COR-L47 (cell line): ENCODE data around the gene MARK3.

Experiments used
- DNase-seq: peaks from one replicate; lab custom pipeline; 2025; lab: John Stamatoyannopoulos, UW

The MARK3 gene

DNA sequence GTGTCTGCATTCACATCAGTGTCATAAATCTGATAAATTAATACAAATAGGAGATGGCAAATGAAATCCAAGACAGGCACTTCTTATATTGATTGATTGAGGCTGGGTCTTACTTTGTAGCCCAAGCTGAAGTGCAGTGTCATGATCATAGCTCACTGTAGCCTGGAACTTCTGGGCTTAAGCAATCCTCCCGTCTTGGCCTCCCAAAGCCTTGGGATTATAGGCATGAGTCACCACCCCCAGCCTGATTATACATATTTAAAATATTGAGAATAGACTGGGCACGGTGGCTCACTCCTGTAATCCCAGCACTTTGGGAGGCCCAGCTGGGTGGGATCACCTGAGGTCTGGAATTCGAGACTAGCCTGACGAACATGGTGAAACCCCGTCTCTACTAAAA lies 51.3 kb downstream of the MARK3 start:
- no peak for DNase-seq

DNA sequence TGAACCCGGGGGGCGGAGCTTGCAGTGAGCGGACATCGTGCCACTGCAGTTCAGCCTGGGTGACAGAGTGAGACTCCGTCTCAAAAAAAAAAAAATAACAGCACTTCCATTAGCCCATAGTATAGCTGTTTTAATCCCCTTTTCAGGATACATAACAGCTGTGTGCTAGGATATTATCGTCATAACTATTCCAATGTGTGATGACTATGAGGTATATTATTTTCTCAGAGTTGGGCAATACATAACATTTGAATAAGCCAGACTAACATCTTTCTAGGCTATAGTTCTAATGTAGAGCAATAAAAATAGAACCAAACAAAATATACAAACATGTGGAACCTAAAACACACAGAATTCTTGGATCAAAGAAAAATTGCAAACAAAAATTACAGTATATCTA lies 57.1 kb downstream of the MARK3 start:
- DNase-seq, result no peak

DNA sequence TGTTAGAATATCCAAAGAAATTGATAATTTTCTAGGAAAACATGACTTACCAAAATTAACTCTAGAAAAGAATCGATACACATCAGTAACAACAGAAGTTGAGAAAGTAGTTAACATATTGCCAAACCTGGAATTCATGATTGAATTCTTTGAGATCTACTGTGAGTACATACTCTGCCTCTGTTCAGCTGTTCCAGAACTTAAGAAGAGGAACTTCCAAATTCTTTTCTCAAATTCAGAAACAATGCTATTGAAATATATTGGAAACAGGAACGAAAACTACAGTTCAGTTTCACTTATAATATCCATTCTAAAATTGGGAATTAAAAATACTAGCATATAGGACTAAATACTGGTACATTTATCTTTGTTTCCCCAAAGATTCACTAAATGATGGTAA lies 57.9 kb downstream of the MARK3 start:
- no peak for DNase-seq

DNA sequence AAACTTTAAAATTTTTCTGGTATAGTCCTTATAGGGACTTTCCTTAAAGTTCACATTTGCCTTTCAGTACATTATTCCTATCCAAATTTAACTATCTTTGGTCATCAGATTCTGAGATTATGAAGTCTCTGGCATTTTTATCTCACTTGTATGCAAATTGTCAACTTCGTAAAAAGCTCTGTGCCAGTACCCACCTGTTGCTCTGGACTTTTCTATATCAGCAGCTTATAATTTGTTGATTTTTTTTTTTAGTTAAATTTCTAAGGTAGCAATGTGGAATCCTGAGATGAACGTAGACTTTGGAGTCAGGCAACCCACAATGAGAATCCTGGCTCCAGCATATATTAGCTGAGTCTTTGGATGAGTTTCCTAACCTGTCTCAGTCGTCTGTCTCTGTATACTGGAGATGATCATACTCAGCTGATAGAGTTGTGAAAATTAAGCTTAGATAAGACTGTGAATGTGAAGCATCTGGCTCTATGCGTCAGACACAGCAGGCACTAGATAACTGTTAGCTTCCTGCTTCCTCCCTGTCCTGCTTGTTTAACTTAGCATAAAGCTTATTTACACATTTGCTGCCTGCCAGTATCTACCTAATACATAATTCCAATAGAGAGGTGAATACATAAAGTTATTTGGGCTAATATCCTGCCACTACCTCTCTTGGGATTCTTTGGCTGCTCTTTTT lies 59.8 kb downstream of the MARK3 start:
- DNase-seq, result no peak

DNA sequence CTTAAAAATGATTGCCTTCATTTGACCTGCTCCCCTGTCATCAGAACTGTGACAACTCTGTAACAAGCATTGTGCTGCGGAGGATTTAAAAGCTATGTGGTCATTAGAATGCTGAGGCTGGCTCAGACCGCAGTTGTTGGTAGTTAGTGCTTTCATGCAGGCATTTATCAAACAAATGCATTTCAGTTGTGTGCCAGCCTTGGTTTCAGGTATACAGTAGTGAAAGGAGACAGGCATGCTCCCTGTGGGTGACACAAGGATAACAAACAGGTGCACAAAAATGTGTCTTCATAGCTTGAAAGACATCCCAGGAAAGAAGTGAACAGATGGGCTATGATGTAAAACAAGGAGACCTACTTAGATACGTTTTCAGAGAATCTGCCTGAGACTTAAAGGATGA lies 60.6 kb downstream of the MARK3 start:
- DNase-seq, result no peak

DNA sequence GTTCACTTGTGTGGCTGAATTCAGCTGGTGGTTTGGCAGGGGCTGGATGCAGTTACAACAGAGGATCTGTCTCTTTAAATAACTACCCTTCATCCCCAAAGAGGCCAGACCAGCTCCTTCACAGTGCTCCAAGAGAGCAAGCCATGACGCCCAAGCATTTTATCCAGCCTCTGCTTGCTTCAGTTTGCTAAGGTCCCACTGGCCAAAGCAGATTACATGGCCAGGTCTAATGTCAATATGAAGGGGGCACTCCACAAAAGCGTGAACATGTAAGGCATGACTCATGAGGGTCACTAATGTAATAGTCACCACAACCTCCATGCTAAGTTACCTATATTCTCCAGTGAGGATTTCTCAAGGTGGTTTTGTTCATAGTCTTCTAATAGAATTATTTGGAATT lies 62.9 kb downstream of the MARK3 start:
- no peak for DNase-seq

DNA sequence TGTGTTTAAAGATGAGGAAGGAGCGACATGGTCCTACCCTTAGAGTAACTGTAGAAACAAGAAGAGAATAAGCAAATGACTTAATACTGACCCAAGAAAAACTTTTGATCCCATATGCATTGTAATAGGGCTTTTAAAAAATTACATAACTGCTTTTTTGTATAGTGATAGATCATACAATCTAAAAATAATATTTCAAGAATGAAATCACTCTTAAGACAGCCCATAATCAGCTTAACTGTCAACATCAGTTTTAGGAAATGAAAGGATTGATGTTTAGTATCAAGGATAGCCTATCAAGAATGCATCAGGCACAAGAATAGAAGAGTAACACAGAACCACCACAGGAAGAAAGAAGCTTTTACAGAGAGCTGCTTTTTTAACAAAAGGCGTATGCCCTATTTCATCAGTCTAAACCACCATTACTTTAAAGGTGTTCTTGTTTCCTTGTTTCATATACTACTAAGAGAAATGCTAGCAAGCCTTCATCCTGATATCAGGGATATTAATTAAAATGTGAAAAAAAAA lies 64.5 kb downstream of the MARK3 start:
- DNase-seq, result no peak

DNA sequence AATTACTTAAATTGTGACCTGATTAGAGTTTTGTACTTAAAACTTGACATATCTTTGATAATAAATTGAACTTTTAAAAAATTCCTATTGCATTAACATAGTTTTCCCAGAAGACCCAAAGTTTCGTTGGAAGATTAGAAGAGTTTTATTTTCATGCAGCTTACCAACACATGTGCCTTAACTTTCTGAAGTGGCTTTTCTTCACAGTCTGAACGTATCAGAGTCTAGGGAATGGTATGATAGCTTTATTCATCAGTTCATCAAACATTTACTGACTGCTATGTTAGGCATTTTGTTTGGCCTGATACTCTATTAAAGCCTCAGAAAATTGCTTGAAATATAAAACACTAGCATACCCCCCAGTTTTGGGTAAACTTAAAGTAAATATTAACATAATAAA lies 65.2 kb downstream of the MARK3 start:
- no peak for DNase-seq

DNA sequence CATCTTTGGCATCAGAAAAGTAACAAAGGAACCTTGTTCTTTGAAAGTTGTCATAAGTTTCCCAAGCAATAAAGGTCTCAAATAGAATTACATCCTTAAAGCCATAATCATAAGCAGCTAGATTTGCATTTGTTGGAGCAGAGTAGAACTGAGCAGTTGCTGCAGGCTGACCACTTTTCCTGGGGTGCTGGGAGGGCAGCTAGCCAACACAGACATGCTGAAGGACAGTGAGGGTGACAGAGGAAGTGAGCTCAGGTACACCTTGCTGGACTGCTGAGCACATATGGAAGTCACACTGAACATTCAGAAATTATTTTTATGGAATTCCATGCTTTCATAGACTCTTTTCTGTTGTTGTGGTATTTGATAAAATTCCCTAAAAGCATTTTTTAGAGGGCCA lies 66.2 kb downstream of the MARK3 start:
- DNase-seq, result no peak

DNA sequence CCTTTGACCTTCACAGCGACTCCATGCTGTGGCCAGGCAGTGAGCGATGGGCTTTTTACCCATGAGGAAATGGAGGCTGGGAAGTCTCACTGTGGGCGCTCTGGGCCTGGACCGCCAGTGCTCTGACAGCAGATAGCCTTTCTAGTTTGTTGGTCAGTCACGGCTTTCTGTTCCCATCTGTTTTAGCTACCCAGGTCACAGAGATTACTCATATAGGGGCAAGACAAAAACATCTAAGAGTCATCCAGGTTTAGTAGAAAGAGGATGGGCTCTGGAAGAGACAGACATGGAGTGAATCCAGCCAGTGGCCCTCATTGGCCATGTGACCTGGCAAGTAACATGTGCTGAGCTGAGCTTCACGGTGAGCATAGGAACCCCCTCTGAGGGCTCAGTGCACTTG lies 68.6 kb downstream of the MARK3 start:
- no peak for DNase-seq

DNA sequence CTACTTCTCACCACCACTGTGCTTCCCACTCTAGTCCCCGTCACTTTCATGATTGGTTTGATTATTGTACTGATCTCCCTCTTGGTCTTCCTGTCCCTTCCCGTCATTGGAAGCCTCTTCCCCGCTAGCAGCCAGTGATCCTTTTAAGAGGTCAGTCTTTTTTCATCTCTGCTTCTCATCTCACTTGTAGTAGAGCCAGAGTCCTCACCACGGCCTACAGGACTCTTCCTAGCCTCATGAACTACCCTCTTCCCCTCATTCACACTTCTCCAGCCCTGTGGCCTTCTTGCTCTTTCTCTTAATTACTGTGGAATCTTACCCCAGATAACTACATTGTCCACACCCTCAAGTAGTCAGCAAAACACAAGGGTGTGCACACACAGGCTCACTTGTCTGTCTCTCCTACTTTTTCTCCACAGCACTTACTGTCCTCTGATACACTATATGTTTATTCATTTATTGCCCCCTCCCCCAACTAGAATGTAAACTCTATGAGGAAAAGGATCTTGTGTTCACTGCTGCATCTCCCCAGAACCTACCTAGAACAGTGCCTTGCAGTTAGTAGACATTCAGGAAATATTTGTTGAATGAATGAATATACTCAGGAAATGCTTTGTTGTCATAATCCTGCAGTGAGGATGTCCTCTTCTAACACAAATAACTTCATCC lies 71.1 kb downstream of the MARK3 start:
- no peak for DNase-seq

DNA sequence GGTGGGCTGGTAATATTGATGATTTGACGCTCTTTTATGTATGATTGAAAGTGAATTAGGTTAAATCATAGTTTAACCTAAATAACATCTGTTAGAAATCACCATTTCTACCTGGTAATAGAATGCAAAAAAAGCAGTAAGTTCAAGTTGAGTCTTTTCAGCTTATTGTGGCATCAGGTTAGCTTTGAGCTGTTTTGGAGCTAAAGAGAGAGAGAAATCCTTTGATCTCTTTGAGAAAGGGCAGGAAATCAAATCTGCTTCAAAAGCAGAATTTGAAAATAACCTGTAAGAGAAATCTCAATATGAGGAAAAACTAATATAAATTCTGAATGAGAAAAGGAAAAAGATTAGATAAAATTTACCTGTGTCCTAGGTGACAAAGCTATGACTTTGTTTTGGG lies 75.2 kb downstream of the MARK3 start:
- no peak for DNase-seq

DNA sequence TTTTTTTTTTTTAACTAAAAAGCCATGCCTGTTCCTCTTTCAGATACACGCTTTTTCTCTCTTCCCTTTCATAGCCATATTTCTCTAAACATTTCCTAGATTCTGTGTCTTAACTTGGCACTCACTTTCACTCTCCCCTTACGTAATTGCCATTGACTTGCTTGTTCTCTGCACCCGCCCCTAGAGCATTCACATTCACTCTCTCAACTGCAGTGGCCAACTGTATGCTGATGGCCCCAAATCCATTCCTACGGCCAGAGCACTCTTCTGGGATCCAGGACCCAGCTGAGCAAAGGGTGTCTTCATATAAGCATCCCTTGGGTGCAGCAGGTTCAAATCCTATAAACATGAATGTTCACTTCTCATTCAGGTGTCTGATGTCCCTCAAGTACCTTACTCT lies 77.9 kb downstream of the MARK3 start:
- DNase-seq, result no peak

DNA sequence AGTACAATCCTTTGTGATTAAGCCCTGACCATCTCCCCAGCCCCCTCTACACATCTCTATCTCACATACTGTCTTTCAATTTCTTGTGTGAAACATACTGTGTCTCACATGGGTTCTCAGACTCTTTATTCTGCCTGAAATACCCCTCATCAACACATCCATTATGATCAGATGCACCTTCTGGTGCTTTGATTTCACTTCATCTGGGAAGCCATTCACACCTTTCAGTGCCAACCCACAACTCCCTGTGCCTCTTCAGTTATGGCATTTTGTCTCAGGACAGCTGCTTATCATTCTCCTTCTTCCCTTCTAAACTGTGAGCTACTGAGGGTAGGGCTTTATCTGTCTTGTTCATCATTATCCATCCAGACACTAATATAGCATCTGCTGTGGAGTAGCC lies 78.6 kb downstream of the MARK3 start:
- DNase-seq, result no peak

DNA sequence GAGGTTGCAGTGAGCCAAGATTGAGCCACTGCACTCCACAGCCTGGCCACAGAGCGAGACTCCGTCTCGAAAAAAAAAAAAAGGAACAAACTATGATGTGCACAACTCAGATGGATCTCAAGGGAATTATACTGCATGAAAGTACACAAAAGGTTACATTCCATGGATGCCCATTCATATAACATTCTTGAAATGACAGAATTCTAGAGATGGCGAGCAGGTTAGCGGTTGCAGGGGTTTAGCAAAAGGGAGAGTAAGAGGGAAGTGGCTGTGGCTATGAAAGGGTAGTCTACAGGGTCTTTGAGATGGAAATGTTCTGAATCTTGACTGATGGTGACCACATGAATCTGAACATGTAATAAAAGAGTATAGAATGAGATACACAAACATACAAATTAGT lies 87.7 kb downstream of the MARK3 start:
- no peak for DNase-seq

DNA sequence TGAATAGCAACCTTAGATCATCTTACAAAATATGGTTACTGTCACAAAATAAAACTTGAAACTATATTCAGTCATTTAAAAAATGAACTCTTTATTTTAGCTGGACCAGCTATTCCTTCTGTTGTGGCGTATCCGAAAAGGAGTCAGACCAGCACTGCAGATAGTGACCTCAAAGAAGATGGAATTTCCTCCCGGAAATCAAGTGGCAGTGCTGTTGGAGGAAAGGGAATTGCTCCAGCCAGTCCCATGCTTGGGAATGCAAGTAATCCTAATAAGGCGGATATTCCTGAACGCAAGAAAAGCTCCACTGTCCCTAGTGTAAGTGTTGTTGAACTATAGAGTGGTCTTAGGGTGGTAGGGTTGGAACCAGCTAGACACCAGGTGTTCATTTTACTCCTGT lies 89.7 kb downstream of the MARK3 start:
- no peak for DNase-seq

DNA sequence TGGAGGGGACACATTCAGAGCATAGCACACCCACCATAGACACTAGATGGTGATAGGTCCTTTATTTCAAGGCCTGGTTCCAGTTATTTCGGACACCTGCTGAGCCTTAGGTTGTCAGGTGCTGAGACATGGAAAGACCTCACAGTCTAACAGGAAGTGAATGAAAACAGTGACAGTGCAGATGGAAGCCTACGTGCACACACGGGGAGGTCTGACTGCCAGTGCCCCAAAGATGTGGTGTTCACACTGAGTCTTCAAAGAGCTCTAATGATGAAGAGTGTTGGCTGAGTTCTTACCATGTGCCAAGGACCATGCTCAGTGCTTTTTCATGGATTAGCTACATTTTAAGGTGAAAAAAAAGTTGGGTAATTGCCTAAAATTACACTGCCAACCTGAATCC lies 90.8 kb downstream of the MARK3 start:
- DNase-seq, result no peak

DNA sequence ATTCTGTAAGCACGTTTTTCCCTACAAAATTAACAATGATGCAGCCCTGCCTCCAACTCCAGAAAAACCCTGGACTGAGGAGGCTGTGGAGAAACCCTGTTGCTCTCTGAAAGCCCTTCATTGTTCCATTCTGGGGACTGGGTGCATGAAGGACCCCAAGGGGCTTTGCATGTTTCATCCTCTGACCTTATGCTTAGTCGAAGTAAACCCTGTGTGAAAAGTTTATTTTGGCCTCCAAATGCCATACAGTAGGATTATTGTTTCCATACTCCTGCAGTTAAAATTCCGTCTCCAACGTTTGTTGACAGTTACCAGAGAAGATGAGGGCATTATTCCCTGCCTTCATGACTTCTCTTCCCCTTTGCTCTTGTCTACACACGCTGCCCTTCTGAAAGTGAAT lies 91.4 kb downstream of the MARK3 start:
- no peak for DNase-seq

DNA sequence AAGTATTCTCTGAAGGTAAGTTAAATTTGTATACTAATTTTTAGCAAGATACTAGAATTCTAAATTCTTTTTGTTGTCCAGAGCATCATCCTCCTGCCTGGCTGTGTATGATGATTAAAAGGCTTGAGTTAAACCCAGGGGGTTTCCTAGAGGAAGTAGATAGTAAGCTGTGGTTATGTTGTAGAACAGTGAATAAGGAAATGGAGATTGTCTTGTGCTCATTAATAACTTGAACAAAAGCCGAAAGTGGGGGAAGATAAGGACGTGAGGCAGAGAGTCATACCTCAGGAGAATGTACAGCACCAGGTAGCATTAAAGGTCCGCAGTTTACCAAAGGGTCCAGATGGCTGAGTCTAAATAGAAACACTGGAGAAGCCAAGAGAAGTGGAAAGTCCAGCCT lies 95.4 kb downstream of the MARK3 start:
- DNase-seq, result no peak

DNA sequence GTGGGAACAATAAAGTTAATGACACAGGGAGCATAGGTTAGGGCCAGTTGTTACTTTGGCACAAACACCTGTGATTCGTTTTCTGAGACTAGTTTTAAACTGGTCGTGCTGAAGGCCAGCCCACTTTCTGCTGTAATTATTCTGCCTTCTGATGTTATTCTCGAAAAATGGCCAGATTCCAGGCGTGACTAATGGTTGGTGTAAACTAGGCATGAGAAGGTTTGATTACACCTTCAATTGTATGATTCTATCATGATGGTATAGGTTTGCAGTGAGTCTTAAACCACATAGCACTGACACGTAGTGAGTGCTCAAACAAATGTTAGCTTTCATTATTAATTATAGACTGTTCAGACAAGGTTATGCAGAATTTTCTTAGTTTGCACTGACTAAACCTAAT lies 98.4 kb downstream of the MARK3 start:
- DNase-seq, result no peak

DNA sequence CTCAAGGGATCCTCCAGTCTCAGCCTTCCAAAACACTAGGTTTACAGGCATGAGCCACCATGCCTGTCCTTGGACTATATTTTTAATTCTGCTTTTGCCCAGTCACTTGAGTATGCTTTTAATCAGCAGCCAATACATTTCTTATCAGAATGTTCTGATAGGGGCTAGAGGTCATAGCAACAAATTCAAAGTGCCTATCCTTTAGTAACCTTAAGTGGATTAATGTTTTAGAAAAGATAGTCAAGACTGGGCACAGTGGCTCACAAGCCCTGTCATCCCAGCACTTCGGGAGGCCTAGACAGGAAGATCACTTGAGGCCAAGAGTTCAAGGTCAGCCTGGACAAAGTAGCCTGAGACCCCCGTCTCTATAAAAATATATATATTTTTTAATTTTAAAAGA lies 100.3 kb downstream of the MARK3 start:
- DNase-seq, result no peak

DNA sequence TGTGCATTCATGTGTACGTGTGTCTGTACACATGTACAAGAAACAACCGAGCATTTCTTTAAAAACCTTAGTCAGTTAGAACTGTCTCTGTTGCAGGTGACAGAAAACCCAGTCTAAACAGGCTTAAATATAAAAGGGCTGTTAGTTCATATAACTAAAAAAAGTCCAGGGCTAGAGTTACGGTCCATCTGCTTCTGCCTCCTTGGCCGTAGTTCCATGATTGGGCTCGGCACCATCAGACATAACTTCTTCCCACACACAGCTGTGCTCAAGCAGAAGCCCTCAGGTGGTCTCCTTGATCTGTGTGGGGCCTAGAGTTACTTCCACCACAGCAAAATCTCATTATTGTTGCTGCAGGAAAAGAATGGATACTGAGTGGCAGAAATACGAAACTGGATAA lies 102.9 kb downstream of the MARK3 start:
- no peak for DNase-seq

DNA sequence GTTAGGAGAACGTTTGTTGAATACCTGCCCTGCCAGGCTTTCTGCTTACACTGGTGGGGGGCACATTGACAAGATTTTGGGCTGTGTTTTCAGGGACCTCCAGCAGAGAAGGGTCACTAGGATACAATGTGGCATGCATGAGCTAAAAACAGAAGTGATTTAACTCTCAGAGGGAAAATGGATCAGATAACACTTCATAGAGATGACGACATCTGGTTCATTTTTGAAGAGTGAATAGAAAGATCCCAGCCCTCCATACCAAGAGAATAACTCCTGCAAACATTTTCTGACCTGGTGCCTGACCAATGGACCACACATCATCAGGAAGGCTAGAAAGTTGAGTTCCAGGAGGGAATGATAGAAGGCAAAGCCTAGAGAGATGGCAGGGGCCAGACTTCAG lies 103.7 kb downstream of the MARK3 start:
- DNase-seq, result no peak

DNA sequence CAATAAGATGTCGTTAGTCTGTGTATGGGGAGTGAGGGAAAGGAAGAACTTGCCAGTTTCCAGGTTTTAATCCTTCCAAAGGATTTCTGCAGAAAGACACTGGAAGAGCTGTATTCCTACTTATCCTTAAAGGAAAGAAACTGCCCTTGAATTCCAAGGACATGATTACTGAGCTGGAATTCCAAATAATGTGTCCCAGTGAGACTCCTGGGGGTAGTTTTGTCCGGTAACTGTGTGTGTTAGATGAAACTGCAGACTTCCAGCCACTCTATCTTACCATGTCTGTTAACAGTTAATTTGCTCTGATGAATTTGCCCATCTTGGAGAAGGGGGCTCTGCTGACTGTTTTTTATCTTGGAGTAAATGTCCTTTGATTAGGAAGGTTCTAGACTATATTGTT lies 104.4 kb downstream of the MARK3 start:
- DNase-seq, result no peak
